Stomach (tissue), 9 donors: ENCODE results near the gene SLC25A41. TPM values are rescaled to one million over a fixed set of nuclear protein-coding genes. Genes with fewer than 3 reads are reported as not detected.

Experiments used
- DNase-seq, 2 donors: peaks; one replicate each; pipeline versions ENCODE4 v3.0.0 to v3.0.0-alpha.2; 2013 to 2019
- H3K27ac ChIP-seq, 5 donors: fragments of 200-600 bp in 4 of 5; sonication (generic) in 4 of 5; one replicate each; pipeline ENCODE4 v1.5.1; 2013 to 2019; ENCODE audit warnings: mild to moderate bottlenecking in 1 of 5, moderate library complexity in 1 of 5
- H3K27me3 ChIP-seq, 3 donors: fragments of 200-600 bp; sonication (generic); one replicate each; pipeline ENCODE4 v1.5.1; 2017 to 2019; ENCODE audit warnings: mixed run types in 1 of 3
- H3K36me3 ChIP-seq, 4 donors: fragments of 200-600 bp; sonication (generic); 1 replicate in 3 of 4; 2 replicates in 1 of 4; pipeline ENCODE4 v1.5.1; 2016 to 2019
- H3K4me1 ChIP-seq, 4 donors: fragments of 200-600 bp; sonication (generic); one replicate each; pipeline ENCODE4 v1.5.1; 2016 to 2019
- H3K4me3 ChIP-seq, 4 donors: fragments of 200-600 bp; sonication (generic) in 3 of 4; one replicate each; pipeline ENCODE4 v1.5.1; 2016 to 2019; ENCODE audit warnings: mild to moderate bottlenecking in 1 of 4
- H3K9me3 ChIP-seq, 4 donors: fragments of 200-600 bp; sonication (generic); one replicate each; pipeline ENCODE4 v1.5.1; 2016 to 2019
- CTCF ChIP-seq, 7 experiments: fragments of 450-650 bp in 4 of 7; fragments of 200-600 bp in 3 of 7; sonication (generic) in 3 of 7; IDR thresholded peaks; one replicate each; pipeline ENCODE4 v1.5.1; 2016 to 2019; ENCODE audit warnings: antibody characterized with exemption in 7 of 7, control low read depth in 2 of 7, mild to moderate bottlenecking in 1 of 7
- EP300 ChIP-seq: sonication (generic); formaldehyde crosslinking; IDR thresholded peaks from one replicate; pipeline ENCODE4 v1.6.1; 2017; ENCODE audit warnings: antibody characterized with exemption
- POLR2A ChIP-seq, 4 donors: fragments of 450-650 bp; IDR thresholded peaks; one replicate each; pipeline ENCODE4 v1.6.1; 2016; ENCODE audit warnings: antibody characterized with exemption in 4 of 4, control low read depth in 2 of 4, mild to moderate bottlenecking in 1 of 4, moderate library complexity in 1 of 4
- POLR2AphosphoS5 ChIP-seq, 3 donors: sonication (generic); formaldehyde crosslinking; IDR thresholded peaks; one replicate each; pipeline ENCODE4 v1.6.1; 2016; ENCODE audit warnings: antibody characterized with exemption in 3 of 3
- WGBS, 5 donors: extraction: QIAGEN DNeasy Blood & Tissue Kit in 3 of 5; methylation state at CpG; one replicate each; pipeline versions ENCODE4 v1.1.5 to v1.1.7; 2013 to 2018; 5-methylcytosine and 5-hydroxymethylcytosine counted together
- intact Hi-C: fragments of 100-400 bp; cut with DNase I; formaldehyde crosslinking; loops from one replicate; pipeline ENCODE4 v1.15.1; 2023; ENCODE audit warnings: low total_unique reads
- polyA plus RNA-seq, 3 donors: library from polyadenylated mRNA; stranded (reverse); fragments of 200-250 nt; gene quantifications; one replicate each; pipeline ENCODE4 v1.2.3, GENCODE V29; 2013
- total RNA-seq, 5 donors: library from RNA; depleted of rRNA; stranded (reverse); fragments of >200 nt; gene quantifications; one replicate each; pipeline versions ENCODE4 v1.1.0 to v1.2.3, GENCODE V29; 2014 to 2016
- donor health status: healthy with polysubstance abuse.
- donor health status: Bipolar disorder and iron deficiency.
- donor health status: healthy.

Gene SLC25A41
- total and polyA plus RNA-seq, 8 donors, result 0.80 to 4.9 TPM; not detected in 6

GRCh38 chr19:6459262-6460098, 25.9 kb upstream of the SLC25A41 start, which contains the start of gene SLC25A23:
TSS of gene SLC25A23 (minus strand) at chr19:6459792. CDS start at chr19:6459628, 164 bp downstream.
- intact Hi-C loops, result no loop called here
- peak within 1 kb of the TSS; percentile 85 to 94 (median 91) for H3K27ac ChIP-seq
- peaks cover under 1 to 30% (median 23%) of the 10 kb centered on the region in 4 donors for H3K36me3 ChIP-seq
- peak; percentile 74 to 94 for DNase-seq
- H3K4me3 ChIP-seq, result peak within 1 kb of the TSS; percentile 82 to 97 (median 86)
- peaks cover 0 to 6% (median 4%) of the 10 kb centered on the region in 4 donors for H3K9me3 ChIP-seq
- H3K27me3 ChIP-seq, result peaks cover 0 to 27% (median 8%) of the 10 kb centered on the region in 3 donors
- 2 to 4% (median 3%) methylated on average over 31 to 70 of the region's 70 CpGs for WGBS, 5 donors
- TF ChIP-seq POLR2AphosphoS5 (IDR thresholded peaks at IDR 0.05) (peak in 1 of 3 donors; percentile 46), CTCF (IDR thresholded peaks at IDR 0.05) (no peak)
- peaks cover 8 to 44% (median 26%) of the 10 kb centered on the region in 4 donors for H3K4me1 ChIP-seq

GRCh38 chr19:6458695-6459261, 25.2 kb upstream of the SLC25A41 start:
- TF ChIP-seq POLR2AphosphoS5 (IDR thresholded peaks at IDR 0.05), result no peak
- TF ChIP-seq CTCF (IDR thresholded peaks at IDR 0.05), result no peak
- TF ChIP-seq POLR2A (IDR thresholded peaks at IDR 0.05), result no peak
- no peak for TF ChIP-seq EP300
- Histone ChIP-seq H3K4me1 (peaks cover 8 to 37% (median 23%) of the 10 kb centered on the region in 4 donors), H3K9me3 (peaks cover 4 to 13% (median 11%) of the 10 kb centered on the region in 4 donors), H3K27me3 (peaks cover 0 to 20% (median 1%) of the 10 kb centered on the region in 3 donors), H3K4me3 (peak overlapping the region; percentile 82 to 97 (median 86)), H3K36me3 (peaks cover 7 to 37% (median 30%) of the 10 kb centered on the region in 4 donors), H3K27ac (peak overlapping the region; percentile 85 to 94 (median 91))
- WGBS, 5 donors, result 18 to 44% (median 34%) methylated on average over 9 to 16 of the region's 16 CpGs
- intact Hi-C loops, result no loop called here
- DNase-seq, result peak; percentile 53 to 61

- peaks cover 8 to 31% (median 22%) of the 10 kb centered on the region in 4 donors for H3K4me1 ChIP-seq
- DNase-seq, result no peak
- H3K36me3 ChIP-seq, result peaks cover 8 to 43% (median 37%) of the 10 kb centered on the region in 4 donors
- intact Hi-C loops, result no loop called here
- TF ChIP-seq POLR2AphosphoS5 (IDR thresholded peaks at IDR 0.05) (no peak), CTCF (IDR thresholded peaks at IDR 0.05) (no peak), POLR2A (IDR thresholded peaks at IDR 0.05) (no peak), EP300 (no peak)
- peak overlapping the region in 3 of 4 donors; percentile 82 to 97 (median 85) for H3K4me3 ChIP-seq
- H3K9me3 ChIP-seq, result peaks cover 4 to 17% (median 13%) of the 10 kb centered on the region in 4 donors
- H3K27me3 ChIP-seq, result peaks cover 0 to 13% (median 0%) of the 10 kb centered on the region in 3 donors
- peak overlapping the region in 3 of 5 donors; percentile 91 to 94 (median 93) for H3K27ac ChIP-seq
- 77 to 92% (median 91%) methylated on average over 16 to 17 of the region's 17 CpGs for WGBS, 5 donors
Observed at GRCh38 chr19:6457958-6458694, 24.6 kb upstream of the SLC25A41 start.

- TF ChIP-seq CTCF (IDR thresholded peaks at IDR 0.05) (no peak), POLR2AphosphoS5 (IDR thresholded peaks at IDR 0.05) (no peak), EP300 (no peak)
- H3K4me1 ChIP-seq, result peaks cover 8 to 31% (median 21%) of the 10 kb centered on the region in 4 donors
- H3K27me3 ChIP-seq, result peaks cover 0 to 8% (median 0%) of the 10 kb centered on the region in 3 donors
- peaks cover 8 to 65% (median 58%) of the 10 kb centered on the region in 4 donors for H3K36me3 ChIP-seq
- DNase-seq, result no peak
- H3K4me3 ChIP-seq, result no peak overlapping the region
- intact Hi-C loops, result no loop called here
- H3K27ac ChIP-seq, result no peak overlapping the region
- 89 to 98% (median 94%) methylated on average over 15 of the region's 15 CpGs for WGBS, 5 donors
- H3K9me3 ChIP-seq, result peaks cover 4 to 17% (median 13%) of the 10 kb centered on the region in 4 donors
Observed at GRCh38 chr19:6455924-6456323, 22.4 kb upstream of the SLC25A41 start.
